GM23248 (cell line): ENCODE measurements around the gene CELSR1.

Experiments used
- EZH2 ChIP-seq: fragments of 200-600 bp; sonication (generic); IDR thresholded peaks from 2 replicates; pipeline ENCODE4 v1.6.1; 2018; ENCODE audit warnings: antibody characterized with exemption, mild to moderate bottlenecking; ENCODE audit not compliant: insufficient read depth, poor library complexity, severe bottlenecking
- EZH2phosphoT487 ChIP-seq: fragments of 200-600 bp; sonication (generic); IDR thresholded peaks from 2 replicates; pipeline ENCODE4 v1.6.1; 2018; ENCODE audit warnings: antibody characterized with exemption, moderate library complexity, mild to moderate bottlenecking, low read depth; ENCODE audit not compliant: insufficient read depth

DNA sequence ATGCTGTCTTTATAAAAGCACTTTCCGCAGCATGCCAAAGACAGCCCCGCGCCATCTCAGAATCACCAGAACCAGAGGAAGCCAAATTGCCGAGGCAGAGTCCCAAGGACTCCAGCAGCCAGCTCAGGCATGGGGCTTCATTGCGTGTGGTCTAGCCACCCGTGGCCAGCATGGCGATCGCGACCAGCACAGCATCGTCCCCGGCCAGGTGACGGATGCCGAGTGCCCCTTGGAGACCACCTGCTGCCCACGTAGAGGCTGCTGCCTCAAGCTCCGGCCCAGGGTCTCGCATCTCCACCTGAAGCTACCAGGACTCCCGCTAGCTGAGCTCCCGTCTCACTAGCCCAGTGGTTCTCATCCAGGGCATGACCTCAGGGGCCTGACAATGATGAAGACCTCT lies 109.2 kb downstream of the CELSR1 start:
- TF ChIP-seq EZH2 = no peak
- TF ChIP-seq EZH2phosphoT487 = no peak
